ENCODE measurements around the gene IRF7. TPM values are rescaled to one million over a fixed set of nuclear protein-coding genes. Genes with fewer than 3 reads are reported as not detected.

The IRF7 gene
- polyA plus RNA-seq, 1 of the 3 experiments (the other 2 are of a cell fraction): 6.3 TPM

- Histone ChIP-seq H3K79me2 (ENCODE audit: insufficient read depth) (peaks cover 8% of the 10 kb centered on the region; the same call in 1 of the 2 replicates), H2AFZ (ENCODE audit: low read depth) (no peak overlapping the region), H4K20me1 (ENCODE audit: insufficient read depth) (peaks cover 31% of the 10 kb centered on the region), H3K9me2 (no peaks in the 10 kb centered on the region), H3K27ac (ENCODE audit: low read depth in 2 of 2, low read length in 1 of 2) (no peak overlapping the region; a peak in 1 of 4 replicates), H3K4me2 (no peak overlapping the region), H3K4me1 (ENCODE audit: control insufficient read depth in 1 of 2, insufficient read depth in 2 of 2, low read depth in 1 of 2, low read length in 1 of 2) (peaks cover 0 to 14% of the 10 kb centered on the region in 2 experiments; a peak in 1 of 4 replicates), H3K9ac (no peak overlapping the region), H3K9me3 (no peaks in the 10 kb centered on the region), H3F3A (replicated peaks; ENCODE audit: insufficient read depth) (peaks cover 6% of the 10 kb centered on the region), H3K4me3 (ENCODE audit: low read depth in 2 of 2, low read length in 1 of 2) (no peak overlapping the region), H3K36me3 (replicated peaks in 1 of 2; ENCODE audit: control insufficient read depth in 1 of 2, insufficient read depth in 2 of 2, low read length in 1 of 2) (peaks cover 14 to 52% of the 10 kb centered on the region in 2 experiments), H3K27me3 (ENCODE audit: insufficient read depth) (no peaks in the 10 kb centered on the region)
- ChIA-PET CTCF (interaction anchor here (0.7 to 1.9 kb wide), 3 partner anchors 32 to 95 kb away, joined by 3 to 5 read pairs (median 3); no protein-coding TSS in a partner anchor), POLR2A (interaction anchor here (0.9 to 1.0 kb wide), 2 partner anchors 38 to 53 kb away, joined by 3 read pairs; no protein-coding TSS in a partner anchor)
- peak; percentile 88 for DNase-seq
- TF ChIP-seq, protein P1, sequence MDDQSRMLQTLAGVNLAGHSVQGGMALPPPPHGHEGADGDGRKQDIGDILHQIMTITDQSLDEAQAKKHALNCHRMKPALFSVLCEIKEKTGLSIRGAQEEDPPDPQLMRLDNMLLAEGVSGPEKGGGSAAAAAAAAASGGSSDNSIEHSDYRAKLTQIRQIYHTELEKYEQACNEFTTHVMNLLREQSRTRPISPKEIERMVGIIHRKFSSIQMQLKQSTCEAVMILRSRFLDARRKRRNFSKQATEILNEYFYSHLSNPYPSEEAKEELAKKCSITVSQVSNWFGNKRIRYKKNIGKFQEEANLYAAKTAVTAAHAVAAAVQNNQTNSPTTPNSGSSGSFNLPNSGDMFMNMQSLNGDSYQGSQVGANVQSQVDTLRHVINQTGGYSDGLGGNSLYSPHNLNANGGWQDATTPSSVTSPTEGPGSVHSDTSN (IDR thresholded peaks at IDR 0.05): 0 out of 2 replicates have a peak, but pooled peaks have one; percentile 34
- TF ChIP-seq FOXM1 (IDR thresholded peaks at IDR 0.05; ENCODE audit: low read depth) (no peak), TEAD4 (IDR thresholded peaks at IDR 0.05; ENCODE audit: borderline replicate concordance, insufficient read depth) (no peak), RFX5 (IDR thresholded peaks at IDR 0.05; ENCODE audit: low read length) (no peak)
- WGBS (ENCODE audit: low lambda C conversion rate): 72% methylated on average over 15 of the region's 36 CpGs
Observed at GRCh38 chr11:613369-613968, 2.3 kb downstream of the IRF7 start.

DNA sequence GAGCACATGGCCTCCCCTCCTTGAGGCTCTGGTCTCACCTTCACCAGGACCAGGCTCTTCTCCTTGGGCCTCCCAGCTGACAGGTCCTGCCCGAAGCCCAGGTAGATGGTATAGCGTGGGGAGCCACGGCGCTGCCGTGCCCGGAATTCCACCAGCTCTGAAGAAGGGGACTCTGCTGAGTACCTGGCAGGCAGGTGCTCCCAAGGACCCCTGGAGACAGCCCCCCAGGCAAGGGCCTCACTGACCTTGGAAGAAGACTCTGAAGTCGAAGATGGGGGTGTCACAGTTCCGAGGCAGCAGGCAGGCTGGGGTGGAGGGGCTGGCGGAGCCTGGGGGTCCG lies 2.8 kb downstream of the IRF7 start:
- Histone ChIP-seq H3K9me2 (no peaks in the 10 kb centered on the region), H3K27me3 (ENCODE audit: insufficient read depth) (no peaks in the 10 kb centered on the region), H3K36me3 (replicated peaks in 1 of 2; ENCODE audit: control insufficient read depth in 1 of 2, insufficient read depth in 2 of 2, low read length in 1 of 2) (peaks cover 20 to 55% of the 10 kb centered on the region in 2 experiments), H3K9ac (no peak overlapping the region), H3K27ac (ENCODE audit: low read depth in 2 of 2, low read length in 1 of 2) (no peak overlapping the region), H3K4me1 (ENCODE audit: control insufficient read depth in 1 of 2, insufficient read depth in 2 of 2, low read depth in 1 of 2, low read length in 1 of 2) (peaks cover 0 to 14% of the 10 kb centered on the region in 2 experiments; a peak in 1 of 4 replicates), H3F3A (replicated peaks; ENCODE audit: insufficient read depth) (peaks cover 6% of the 10 kb centered on the region), H3K4me2 (no peak overlapping the region), H2AFZ (ENCODE audit: low read depth) (no peak overlapping the region), H3K9me3 (no peaks in the 10 kb centered on the region), H3K4me3 (ENCODE audit: low read depth in 2 of 2, low read length in 1 of 2) (no peak overlapping the region), H4K20me1 (ENCODE audit: insufficient read depth) (peaks cover 31% of the 10 kb centered on the region), H3K79me2 (ENCODE audit: insufficient read depth) (peaks cover 8% of the 10 kb centered on the region; the same call in 1 of the 2 replicates)
- DNase-seq: no peak
- WGBS (ENCODE audit: low lambda C conversion rate): 98% methylated on average over 6 of the region's 10 CpGs
- TF ChIP-seq FOSL2 (IDR thresholded peaks at IDR 0.05; ENCODE audit: borderline replicate concordance, low read depth) (no peak), POLR2AphosphoS5 (IDR thresholded peaks at IDR 0.05; ENCODE audit: low read depth, low read length) (no peak), YY1 (IDR thresholded peaks at IDR 0.05; ENCODE audit: low read depth) (no peak)
- ChIA-PET POLR2A (interaction anchor here (0.9 kb wide), 1 partner anchor 53 kb away, joined by 3 read pairs; no protein-coding TSS in a partner anchor), CTCF (interaction anchor here (0.7 to 1.9 kb wide), 3 partner anchors 32 to 94 kb away, joined by 3 to 5 read pairs (median 3); no protein-coding TSS in a partner anchor)

GRCh38 chr11:612201-612960 lies 3.4 kb downstream of the IRF7 start:
- Histone ChIP-seq H3K4me1 (ENCODE audit: control insufficient read depth in 1 of 2, insufficient read depth in 2 of 2, low read depth in 1 of 2, low read length in 1 of 2) (peaks cover 0 to 14% of the 10 kb centered on the region in 2 experiments; a peak in 1 of 4 replicates), H3K4me3 (ENCODE audit: low read depth in 2 of 2, low read length in 1 of 2) (no peak overlapping the region), H3K4me2 (no peak overlapping the region), H3K27me3 (ENCODE audit: insufficient read depth) (no peaks in the 10 kb centered on the region), H4K20me1 (ENCODE audit: insufficient read depth) (peaks cover 31% of the 10 kb centered on the region), H2AFZ (ENCODE audit: low read depth) (no peak overlapping the region), H3K27ac (ENCODE audit: low read depth in 2 of 2, low read length in 1 of 2) (no peak overlapping the region), H3K9ac (no peak overlapping the region), H3K79me2 (ENCODE audit: insufficient read depth) (peaks cover 8% of the 10 kb centered on the region; the same call in 1 of the 2 replicates), H3K9me2 (no peaks in the 10 kb centered on the region), H3F3A (replicated peaks; ENCODE audit: insufficient read depth) (peaks cover 6% of the 10 kb centered on the region), H3K36me3 (replicated peaks in 1 of 2; ENCODE audit: control insufficient read depth in 1 of 2, insufficient read depth in 2 of 2, low read length in 1 of 2) (peaks cover 21 to 58% of the 10 kb centered on the region in 2 experiments), H3K9me3 (no peaks in the 10 kb centered on the region)
- no peak for DNase-seq
- ChIA-PET POLR2A (no interaction called here), CTCF (interaction anchor here (0.8 to 1.9 kb wide), 2 partner anchors 14 to 94 kb away, joined by 3 to 5 read pairs; no protein-coding TSS in a partner anchor)
- 80% methylated on average over 8 of the region's 27 CpGs for WGBS (ENCODE audit: low lambda C conversion rate)
- TF ChIP-seq NFIC (IDR thresholded peaks at IDR 0.05; ENCODE audit: borderline replicate concordance) (no peak), REST (IDR thresholded peaks at IDR 0.05; ENCODE audit: low read depth, low read length) (no peak), FOSL2 (IDR thresholded peaks at IDR 0.05; ENCODE audit: borderline replicate concordance, low read depth) (no peak), POLR2AphosphoS5 (IDR thresholded peaks at IDR 0.05; ENCODE audit: low read depth, low read length) (no peak)
- TF ChIP-seq, protein P2, sequence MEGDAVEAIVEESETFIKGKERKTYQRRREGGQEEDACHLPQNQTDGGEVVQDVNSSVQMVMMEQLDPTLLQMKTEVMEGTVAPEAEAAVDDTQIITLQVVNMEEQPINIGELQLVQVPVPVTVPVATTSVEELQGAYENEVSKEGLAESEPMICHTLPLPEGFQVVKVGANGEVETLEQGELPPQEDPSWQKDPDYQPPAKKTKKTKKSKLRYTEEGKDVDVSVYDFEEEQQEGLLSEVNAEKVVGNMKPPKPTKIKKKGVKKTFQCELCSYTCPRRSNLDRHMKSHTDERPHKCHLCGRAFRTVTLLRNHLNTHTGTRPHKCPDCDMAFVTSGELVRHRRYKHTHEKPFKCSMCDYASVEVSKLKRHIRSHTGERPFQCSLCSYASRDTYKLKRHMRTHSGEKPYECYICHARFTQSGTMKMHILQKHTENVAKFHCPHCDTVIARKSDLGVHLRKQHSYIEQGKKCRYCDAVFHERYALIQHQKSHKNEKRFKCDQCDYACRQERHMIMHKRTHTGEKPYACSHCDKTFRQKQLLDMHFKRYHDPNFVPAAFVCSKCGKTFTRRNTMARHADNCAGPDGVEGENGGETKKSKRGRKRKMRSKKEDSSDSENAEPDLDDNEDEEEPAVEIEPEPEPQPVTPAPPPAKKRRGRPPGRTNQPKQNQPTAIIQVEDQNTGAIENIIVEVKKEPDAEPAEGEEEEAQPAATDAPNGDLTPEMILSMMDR (IDR thresholded peaks at IDR 0.05): peak; percentile 35

Measured in SK-N-SH (cell line).